Mesenteric fat pad (tissue), 1 donor: Measurements from ENCODE around the gene BNC2. TPM values are rescaled to one million over a fixed set of nuclear protein-coding genes. Genes with fewer than 3 reads are reported as not detected.
"Not testable (repeated sequence)": the region's sequence is repeated elsewhere in the genome, so short reads cannot be mapped to it uniquely, and the experiment has no call there.

Source experiments
- DNase-seq: peaks from one replicate; pipeline ENCODE4 v3.0.0-alpha.2; 2020; ENCODE audit warnings: low spot score
- total RNA-seq: library from RNA; stranded (reverse); fragmentation: NEBNext Ultra II Directional; extraction: Animal tissue kit (Norgen Biotek cat#: 25700); gene quantifications from one replicate; pipeline ENCODE4 v1.2.1, GENCODE V29; 2021
- donor health status: DM: yes; HTN: yes; CAD: no.

The BNC2 gene
- total RNA-seq, 1 donor from 2014 or later = 27.5 TPM

DNA sequence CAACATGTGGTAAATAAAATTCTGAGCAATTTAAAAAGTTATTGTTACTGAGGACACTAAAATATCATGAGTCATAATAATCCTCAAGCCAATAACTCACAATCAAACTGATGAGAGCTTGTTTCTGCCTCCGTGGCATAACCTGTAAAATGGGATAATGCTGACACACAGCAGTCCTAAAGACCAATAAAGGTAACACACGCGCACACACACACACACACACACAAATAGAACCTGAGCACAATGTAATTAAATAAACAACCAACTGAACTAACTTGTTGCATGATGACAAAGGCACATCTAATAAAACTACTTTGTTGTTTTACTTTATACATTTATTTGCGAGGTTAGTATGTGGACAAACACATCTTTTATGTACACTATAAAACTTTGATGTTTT is 358.2 kb downstream of the BNC2 start:
- no peak for DNase-seq

DNA sequence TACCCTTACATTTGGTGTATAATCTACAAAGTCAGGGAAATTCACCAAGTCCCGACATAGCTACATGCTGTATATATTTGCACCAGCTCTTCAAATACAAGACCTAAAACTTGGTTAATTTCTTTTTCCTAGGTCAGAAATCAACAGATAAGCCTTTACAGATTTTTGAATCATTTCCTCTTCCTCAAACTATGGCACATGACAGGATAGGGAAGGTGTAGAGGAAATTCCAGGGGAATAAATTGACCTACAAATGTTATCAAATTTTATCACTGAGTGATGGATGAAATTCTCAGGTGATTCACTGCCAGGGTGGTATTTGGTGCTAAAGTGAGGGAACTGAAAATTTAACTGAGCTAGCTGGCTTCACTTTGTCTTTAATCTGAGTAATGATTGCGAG is 360.0 kb downstream of the BNC2 start:
- DNase-seq = no peak

DNA sequence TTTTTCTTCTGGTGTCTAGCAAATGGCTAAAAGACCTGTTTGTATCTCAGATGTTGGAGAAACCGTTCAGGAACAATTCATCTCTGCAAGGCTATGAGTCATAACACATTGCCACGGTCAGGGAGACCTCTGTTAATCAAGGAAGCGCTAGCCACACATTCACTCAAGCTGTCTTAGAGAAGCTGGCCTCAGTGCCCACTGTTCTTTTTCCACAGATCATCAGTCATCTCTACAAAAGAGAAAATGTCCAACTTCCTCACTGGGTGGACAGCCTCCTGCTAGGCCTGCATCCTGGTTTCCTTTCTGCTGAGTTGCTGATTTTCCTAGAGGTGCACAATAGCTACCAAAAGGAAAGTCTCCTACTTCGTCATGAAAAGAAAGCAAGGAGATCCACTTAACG is 360.5 kb downstream of the BNC2 start:
- DNase-seq = no peak

DNA sequence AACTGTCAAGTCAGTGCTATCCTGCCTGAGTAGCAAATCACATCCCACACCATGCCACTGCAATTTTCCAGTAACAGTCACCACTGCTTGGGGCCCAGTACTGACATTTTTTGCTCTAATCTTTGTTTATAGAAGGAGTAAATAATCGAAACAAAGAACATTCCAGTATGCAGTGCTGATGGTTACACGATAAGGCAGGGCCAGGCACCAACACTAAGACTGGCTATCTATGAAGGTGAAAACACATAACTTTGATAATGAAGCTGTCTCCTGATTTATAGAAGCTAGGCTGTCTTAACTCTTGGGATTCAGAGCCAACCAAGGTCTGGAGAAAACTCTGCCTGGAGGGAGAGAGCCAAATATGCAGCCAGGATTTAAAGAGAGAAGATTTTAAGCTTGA is 365.3 kb downstream of the BNC2 start:
- no peak for DNase-seq

DNA sequence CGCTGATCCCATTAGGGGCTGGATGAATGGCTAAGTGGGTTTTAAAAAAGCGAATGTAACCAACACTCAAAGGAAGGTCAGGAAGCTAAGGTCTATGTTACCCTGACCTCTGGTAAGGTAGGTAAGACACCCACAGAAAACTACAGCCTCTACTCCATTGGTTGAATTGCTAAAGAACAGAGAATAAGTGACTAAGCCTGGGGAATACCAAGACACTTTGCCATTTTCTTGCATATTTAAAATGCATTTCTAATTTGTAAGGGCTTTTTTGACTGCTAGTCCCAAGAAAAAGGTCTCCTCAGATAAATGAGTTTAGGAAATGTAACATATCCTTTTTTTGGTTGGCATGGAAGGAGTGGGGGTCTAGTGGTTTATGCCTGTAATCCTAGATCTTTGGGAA is 368.7 kb downstream of the BNC2 start:
- no peak for DNase-seq

DNA sequence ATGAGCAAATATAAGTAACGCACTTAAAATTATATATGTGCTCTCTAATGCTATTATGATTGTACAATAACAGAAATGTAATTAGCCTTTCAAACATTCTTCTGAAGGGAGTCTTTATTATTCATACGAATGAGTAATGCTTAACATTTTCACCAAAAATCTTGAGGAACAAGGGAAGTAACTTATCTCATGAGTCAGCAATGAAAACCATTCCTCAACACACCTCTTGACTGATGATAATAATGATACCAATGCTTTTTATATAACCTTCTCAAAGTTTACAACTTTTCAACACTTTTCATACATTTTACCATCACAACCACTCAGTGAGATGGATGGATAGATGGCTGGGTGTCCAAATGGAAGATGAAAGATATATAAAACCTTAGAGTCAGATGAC is 369.3 kb downstream of the BNC2 start:
- DNase-seq = no peak

DNA sequence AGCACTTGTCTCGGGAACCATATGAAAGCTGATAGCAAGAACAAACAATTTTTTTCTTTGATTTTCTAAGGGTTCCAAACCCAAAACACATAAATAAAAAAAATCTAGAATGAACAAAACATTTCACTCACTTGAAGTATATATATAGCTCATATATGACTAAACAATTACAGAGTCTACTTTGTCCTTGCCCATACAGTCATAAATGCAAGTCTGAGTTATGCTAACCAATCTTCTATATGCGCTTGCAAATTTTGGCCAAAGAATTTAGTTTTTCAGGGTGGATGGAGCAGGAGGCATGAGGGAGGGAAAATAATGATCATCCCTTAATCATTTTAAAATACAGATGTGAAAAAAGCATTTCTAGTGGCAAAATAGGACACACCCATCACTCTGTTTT is 370.1 kb downstream of the BNC2 start:
- no peak for DNase-seq

DNA sequence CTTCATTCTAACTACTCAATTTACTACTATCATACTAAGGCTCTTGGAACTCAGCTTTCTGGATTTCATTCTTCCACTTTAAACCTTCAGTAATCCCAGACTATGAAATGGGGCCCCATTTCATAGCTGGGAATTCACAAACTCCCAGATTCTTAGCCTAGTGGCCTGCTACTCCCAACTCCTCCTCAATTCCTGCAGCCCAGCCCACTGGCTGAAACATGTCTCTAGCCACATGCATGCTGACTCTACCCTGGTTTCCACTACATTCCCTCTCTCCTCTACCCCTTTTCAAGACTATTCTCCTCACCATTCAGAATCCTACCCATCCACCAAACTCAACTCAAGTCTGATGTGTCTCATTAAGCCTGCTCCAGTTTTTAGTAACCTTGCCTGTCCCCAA is 370.6 kb downstream of the BNC2 start:
- DNase-seq = no peak

DNA sequence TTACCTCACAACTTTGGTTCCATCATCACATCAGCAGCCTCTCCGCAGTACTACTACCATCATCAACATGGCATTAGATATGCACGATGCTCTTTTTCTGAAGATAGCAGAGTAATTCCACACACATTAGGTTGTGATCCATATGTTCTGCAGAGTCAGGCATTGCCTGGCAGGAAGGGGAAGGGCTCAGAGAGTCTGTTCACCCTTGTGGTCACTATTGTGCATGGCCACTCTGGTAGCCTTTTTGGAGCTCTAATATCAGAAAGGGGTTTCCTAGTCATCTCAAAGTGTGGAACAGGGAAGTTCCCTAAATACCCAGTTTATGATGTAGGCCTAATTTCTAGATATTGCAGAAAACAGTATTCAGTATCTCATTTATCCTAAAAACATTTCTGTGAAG is 373.6 kb downstream of the BNC2 start:
- no peak for DNase-seq

DNA sequence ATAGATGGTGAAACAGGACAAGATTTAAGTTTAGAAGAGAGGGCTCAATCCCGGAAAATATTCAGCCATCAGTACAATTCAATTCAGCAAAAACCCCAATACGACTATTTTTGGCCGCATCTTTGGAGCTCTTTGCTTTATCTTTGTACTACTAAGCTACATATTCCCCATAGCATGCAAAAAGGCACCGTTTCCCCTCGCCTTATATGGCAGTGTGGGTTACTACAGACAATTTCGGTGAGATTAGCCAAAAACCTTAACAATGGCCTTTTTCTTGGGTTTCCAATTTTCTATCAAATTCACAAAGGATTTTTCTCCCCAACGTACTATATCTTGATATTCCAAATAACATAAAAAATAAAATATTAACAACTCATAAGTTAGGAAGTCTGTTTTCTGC is 382.6 kb downstream of the BNC2 start:
- DNase-seq = no peak

DNA sequence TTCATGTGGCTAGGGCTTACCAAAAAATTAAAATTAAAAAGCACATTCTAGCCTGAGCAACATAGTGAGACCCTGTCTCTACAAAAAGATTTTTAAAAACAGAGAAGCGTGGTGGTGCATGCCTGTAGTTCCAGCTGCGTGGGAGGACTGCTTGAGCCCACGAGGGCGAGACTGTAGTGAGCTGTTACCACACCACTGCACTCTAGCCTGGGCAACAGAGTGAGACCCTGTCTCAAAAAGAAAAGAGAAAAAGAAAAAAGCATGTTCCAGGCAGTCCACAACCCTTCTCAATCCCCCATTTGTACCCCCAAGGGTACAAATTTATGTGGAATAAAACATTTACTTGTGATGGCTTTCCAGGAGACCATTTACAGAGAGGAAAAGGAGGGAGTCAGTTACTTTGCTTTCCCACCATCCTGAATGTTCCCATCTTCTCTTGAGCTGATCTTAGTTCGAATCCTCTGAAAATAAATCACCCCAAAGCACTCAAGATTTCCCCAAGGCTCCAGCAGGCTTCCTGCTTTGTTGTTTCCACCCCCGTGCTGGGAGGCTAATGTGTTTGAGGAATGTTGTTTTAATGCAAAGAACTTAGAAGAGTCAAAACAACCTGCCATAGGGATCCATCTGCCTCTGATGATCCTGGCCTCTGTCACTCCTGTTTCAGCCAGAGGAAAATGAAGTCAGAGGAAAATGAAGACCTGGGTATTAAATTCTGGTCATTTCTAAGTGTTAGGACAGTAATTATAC is 384.7 kb downstream of the BNC2 start:
- no peak for DNase-seq

DNA sequence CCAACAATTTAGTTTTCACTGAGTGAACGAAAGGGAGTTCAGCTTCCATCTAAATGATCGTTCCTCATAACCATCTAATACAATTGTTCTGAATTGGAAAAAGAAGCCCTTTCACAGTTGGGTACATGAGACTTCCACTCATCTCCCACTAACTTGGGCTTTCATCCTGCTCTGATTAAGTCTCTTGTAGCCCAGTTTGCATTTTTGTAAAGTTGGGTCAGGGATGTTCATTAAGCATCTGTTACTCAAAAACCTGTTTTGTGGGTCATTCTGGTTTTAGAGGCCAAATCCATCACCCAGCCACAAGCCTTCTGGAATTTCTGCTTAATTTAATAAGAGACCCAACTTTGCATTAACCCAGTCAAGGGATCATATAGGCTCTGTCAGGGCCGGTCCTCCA is 385.3 kb downstream of the BNC2 start:
- DNase-seq = no peak

DNA sequence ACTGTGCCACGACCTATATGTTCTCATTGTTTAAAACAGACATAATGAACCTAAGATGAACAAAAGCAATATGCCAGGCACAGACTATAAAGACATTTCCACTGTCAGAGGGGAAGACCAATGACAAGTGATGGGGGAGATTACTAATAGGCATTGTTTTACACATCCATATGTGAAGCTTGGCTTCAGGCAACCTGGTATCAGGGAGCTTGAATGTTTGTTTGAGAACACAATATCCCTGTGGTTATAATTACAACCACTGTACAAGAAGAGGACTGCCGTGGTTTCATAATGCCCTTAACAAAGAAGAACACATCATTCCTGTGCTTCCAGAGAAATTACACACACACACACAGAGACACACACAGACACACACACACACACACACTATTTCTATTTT is 385.7 kb downstream of the BNC2 start:
- DNase-seq = no peak

DNA sequence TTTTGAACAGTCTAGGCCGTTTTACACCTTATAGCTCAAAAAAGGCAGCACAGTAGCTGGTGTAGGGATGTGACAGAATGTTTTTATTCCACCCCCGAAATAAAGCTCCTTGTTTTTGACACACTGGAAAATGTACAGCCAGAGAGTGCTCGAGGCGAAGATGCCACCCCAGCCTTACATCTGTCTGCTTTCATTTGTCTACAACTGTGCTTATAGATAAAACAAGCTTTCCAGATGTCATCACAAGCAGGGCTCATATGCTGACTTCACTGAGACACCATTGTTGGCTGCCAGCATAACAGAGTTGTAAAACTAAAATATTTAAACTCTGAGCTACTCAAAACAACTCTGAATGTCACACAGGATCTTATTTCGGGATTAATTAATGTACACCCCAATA is 386.3 kb downstream of the BNC2 start:
- no peak for DNase-seq

DNA sequence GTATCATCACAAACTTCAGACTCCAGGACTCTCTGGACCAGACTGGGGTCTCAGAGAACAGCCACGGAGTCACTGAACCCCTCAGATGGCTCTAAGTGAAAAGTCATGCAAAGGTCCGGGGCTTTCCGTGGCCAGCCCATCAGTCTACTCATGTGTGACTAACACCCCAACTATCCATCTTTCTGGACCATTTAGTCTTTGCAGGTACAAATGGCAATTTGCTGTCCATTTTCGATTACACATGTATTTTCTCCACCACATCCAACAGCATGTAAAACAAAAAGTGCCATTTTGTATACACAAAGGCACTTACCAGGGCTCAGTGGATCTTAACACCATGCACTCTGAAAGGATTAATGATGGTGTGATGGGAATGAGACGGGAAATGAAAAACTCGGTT is 387.7 kb downstream of the BNC2 start:
- DNase-seq = no peak

DNA sequence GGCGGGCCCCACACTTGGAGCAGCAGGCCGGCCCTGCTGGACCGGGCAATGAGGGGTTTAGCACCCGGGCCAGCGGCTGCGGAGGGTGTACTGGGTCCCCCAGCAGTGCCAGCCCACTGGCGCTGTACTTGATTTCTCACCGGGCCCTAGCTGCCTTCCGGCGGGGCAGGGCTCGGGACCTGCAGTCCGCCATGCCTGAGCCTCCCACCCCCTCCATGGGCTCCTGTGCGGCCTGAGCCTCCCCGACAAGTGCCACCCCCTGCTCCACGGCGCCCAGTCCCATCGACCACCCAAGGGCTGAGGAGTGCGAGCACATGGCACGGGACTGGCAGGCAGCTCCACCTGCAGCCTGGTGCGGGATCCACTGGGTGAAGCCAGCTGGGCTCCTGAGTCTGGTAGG is 389.9 kb downstream of the BNC2 start:
- not testable (repeated sequence) for DNase-seq

DNA sequence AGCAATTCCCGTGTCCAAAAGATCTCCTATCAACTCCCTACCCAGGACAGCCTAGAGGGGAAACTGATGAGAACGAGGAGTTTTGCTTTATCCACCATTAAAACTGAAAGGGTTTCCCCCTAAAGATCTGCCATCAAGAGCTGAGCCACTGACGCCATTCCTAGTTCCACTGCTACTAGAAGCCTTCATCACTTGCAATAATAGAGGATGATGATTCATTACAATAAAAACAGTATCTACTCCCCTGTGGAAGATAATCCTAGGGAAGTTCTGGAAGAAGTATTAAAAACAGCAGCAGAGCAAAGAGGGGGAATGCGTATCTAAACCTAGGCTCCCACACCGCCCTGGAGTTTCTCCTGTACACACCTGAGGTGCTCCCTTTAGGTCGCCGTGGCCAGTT is 394.5 kb downstream of the BNC2 start:
- no peak for DNase-seq

DNA sequence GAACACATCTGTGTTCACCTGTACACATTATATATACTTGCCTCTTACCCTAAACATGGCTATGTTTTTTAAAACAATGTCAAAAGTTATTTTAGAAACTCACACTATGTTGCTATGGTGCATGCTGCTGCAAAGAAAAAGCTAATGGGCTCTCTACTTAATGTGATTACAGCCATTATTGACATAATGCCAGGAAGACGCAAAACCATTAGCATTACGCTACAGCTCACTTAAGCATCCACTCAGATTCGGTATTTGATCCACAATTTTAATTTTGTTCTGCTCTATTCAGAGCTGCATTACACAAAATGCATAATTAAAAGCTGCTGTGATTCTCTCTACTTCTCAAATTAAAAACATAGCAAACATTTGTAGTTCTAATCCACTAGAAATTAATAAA is 395.2 kb downstream of the BNC2 start:
- no peak for DNase-seq

DNA sequence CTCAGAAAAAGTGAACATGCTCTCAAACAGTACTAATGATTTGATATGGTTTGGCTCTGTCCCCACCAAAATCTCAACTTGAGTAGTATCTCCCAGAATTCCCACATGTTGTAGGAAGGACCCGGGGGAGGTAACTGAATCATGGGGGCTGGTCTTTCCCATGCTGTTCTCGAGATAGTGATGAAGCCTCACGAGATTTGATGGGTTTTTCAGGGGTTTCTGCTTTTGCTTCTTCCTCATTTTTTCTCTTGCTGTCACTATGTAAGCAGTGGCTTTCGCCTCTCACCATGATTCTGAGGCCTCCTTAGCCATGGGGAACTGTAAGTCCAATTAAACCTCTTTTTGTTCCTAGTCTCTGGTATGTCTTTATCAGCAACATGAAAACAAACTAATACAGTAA is 401.3 kb downstream of the BNC2 start:
- no peak for DNase-seq

DNA sequence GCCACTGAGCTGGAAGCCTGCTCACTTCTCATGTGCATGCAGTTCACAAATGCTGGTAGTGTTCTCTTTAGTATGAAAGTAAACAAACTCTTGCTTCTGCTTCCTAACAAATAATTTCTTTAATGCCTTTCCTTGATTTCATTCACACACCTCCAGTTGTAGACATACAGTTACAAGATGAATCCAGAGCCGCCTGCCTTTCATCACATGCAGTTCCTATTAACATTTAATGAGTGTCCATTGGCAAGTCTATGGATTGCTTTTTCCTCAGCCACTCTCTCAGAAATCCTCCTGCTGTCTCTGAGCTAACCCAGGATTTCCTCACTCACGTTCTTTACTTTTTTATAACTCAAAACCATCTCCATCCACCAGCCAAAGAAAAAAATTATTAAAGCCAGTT is 408.6 kb downstream of the BNC2 start:
- DNase-seq = no peak

DNA sequence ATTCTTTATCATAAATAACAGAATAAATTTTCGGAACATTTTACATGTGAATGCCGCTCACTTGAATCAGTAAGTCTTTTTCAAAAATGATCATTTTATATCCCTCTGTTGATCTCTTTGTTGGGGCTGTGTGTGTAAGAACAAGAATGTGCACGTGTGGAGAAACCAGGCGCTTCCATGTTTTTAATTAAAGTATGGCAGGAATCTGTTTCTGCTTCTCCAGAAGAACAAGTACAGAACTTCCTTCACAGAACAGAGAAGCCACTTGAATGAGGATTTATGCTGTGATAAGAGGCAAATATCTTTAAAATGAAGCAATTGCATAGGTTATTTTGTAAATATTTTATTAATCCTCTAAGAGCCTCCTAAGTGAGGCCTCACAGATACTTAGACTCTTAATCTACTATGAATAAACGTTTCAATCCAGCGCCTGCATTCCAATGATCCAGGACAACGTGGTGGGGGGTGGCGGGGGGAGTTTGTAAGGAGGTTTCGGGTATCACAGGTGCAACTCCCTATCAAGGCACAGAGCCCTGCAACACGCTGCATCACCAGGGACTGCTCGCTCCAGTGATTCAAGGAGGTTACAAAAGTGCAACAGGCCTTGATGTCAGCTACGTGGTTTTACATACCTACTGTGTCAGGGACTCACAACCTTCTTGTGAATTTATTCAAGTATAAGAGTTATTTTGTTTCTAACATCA is 409.2 kb downstream of the BNC2 start:
- no peak for DNase-seq

DNA sequence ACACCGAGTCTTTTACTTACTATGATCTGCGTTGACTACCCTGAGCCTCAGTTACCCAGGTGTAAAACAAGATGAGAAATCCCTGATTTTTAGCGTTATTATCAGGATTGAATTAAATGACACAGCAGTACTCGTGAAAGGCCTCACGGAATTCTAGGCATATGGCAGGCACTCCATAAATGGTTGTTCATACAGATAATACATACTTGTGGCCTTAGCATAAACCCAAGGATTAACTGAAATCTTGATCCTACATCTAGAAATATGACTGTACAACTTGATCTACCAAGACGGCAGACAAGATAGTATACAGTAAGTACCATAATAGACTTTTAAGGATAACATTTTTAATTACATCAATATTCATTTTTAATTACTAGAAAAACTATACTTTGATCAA is 409.8 kb downstream of the BNC2 start:
- no peak for DNase-seq

DNA sequence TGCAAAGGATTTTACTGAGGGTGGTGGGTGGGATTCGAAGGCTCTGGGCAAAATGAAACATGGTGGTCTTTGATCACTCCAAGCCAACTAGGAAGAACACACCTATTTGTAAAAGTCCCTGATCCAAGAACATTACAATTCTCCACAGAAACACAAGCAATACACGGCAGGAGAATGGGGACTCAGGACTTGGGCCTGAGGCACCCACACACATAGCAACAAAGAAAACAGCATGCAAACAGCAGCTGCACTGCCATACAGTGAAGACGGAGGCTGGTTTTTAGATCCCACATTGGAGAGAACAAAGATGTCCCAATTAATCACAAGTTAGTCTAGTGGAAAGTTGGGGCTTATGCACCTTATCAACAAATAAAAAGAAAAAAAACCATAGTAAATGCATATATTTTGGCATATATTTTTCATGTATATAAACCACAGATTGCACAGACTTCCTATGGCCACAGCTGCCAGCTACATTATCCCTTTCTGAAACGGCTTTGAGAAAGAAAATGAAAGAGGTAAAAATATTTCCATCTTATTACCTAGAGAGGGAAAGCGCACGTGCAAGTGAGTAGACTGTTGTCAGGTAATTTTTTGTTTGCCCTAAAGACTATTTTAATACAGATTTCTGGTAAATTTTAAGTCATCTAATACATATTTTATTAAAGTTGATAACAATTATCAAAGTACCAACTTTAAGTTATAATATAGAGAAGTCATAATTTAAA is 410.9 kb downstream of the BNC2 start:
- no peak for DNase-seq
